Activated CD8-positive, alpha-beta memory T cell treated with anti-CD3 and anti-CD28 coated beads, Interleukin-2, amount 50 U/mL, for 4 hours (primary cell): Measurements from ENCODE around the gene NUP43.
"Not testable (repeated sequence)": the region's sequence is repeated elsewhere in the genome, so short reads cannot be mapped to it uniquely, and the experiment has no call there.

ENCODE experiments used
- DNase-seq: peaks from one replicate; pipeline ENCODE4 v3.0.0-alpha.2; 2020

Gene NUP43

GRCh38 chr6:149745252-149745651 lies 1.1 kb downstream of the NUP43 start:
- DNase-seq, result not testable (repeated sequence)

GRCh38 chr6:149734915-149735314 lies 11.4 kb downstream of the NUP43 start:
- DNase-seq, result no peak

- DNase-seq, result no peak
Observed at GRCh38 chr6:149733089-149733720, 13.1 kb downstream of the NUP43 start.

GRCh38 chr6:149729824-149730223 lies 16.5 kb downstream of the NUP43 start:
- no peak for DNase-seq

GRCh38 chr6:149728499-149729234 lies 17.7 kb downstream of the NUP43 start:
- no peak for DNase-seq

GRCh38 chr6:149727793-149728498 lies 18.4 kb downstream of the NUP43 start:
- no peak for DNase-seq

GRCh38 chr6:149725785-149726184 lies 20.5 kb downstream of the NUP43 start:
- no peak for DNase-seq

- peak; percentile 36 for DNase-seq
Observed at GRCh38 chr6:149723771-149724417, 22.4 kb downstream of the NUP43 start.

- no peak for DNase-seq
Observed at GRCh38 chr6:149723262-149723661, 23.1 kb downstream of the NUP43 start.

GRCh38 chr6:149719531-149719930 lies 26.8 kb downstream of the NUP43 start:
- no peak for DNase-seq

GRCh38 chr6:149717588-149718458 lies 28.5 kb downstream of the NUP43 start, which contains the start of gene LATS1:
Gene LATS1, minus strand, starts transcription at chr6:149718101. Its CDS starts 15,975 bp downstream, at chr6:149702126.
- DNase-seq, result peak; percentile 93

- DNase-seq, result no peak
Observed at GRCh38 chr6:149717255-149717587, 29.1 kb downstream of the NUP43 start.

GRCh38 chr6:149716181-149716963 lies 30.0 kb downstream of the NUP43 start:
- DNase-seq, result no peak

GRCh38 chr6:149714442-149714841 lies 31.9 kb downstream of the NUP43 start:
- no peak for DNase-seq

GRCh38 chr6:149711711-149712110 lies 34.6 kb downstream of the NUP43 start:
- DNase-seq, result no peak

- DNase-seq, result no peak
Observed at GRCh38 chr6:149701714-149702113, 44.6 kb downstream of the NUP43 start.

GRCh38 chr6:149699150-149699549 lies 47.2 kb downstream of the NUP43 start:
- DNase-seq, result no peak

GRCh38 chr6:149698175-149698574 lies 48.2 kb downstream of the NUP43 start:
- DNase-seq, result no peak

GRCh38 chr6:149696901-149697300 lies 49.4 kb downstream of the NUP43 start:
- no peak for DNase-seq

GRCh38 chr6:149694921-149695320 lies 51.4 kb downstream of the NUP43 start:
- no peak for DNase-seq

GRCh38 chr6:149691201-149691600 lies 55.1 kb downstream of the NUP43 start:
- DNase-seq, result no peak

GRCh38 chr6:149686230-149686629 lies 60.1 kb downstream of the NUP43 start:
- no peak for DNase-seq
